HG03558 (cell line): ENCODE data around the gene CSMD2.

ENCODE experiments used
- ATAC-seq: cut with Tn5 transposase; IDR thresholded peaks from one replicate; pipeline ENCODE4 v1.9.1; 2021; ENCODE audit warnings: moderate number of reproducible peaks; ENCODE audit not compliant: unreplicated experiment; ENCODE audit errors: extremely low read depth

CSMD2 gene

DNA sequence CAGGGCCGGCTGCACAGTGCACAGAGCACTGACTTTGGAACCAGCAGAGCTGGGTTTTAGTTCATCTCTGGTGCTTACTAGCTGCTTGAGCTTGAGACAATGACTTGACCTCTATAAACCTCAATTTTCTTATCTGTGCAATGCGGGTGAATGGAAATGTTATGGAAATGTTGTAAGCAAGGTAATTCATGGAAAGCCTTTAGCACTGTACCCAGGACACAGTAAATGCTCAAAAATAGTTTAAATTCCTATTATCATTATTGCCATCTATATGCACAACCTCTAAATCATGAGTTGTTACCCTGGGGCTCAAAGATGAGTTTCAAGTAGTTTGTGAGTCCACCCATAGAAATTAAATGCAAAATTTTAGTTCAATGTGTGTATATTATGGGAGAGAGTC lies 99.5 kb downstream of the CSMD2 start:
- ATAC-seq = no peak

DNA sequence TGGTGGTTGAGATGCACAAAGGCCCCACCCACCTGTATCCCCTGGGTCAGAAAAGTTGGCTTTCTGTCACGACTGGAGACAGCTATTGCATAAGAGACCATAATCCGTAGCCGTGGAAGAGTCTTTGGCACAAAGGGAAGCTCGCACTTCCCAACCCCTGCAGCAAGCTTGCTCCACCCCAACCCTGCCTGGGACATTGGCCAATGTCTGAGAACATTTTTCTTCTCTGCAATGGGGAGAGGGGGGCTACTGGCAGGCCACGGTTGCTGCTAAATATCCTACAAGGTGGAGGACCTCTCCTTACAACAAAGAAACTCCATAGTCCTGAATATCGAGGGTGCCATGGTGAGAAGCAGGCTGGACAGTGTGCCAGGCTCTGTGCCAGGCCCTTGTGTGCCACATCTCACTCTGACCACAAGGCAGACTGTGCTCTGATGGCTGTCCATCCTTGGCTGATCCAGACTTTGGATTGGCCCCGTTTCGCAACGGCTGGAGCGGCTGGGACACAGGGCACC lies 104.1 kb downstream of the CSMD2 start:
- ATAC-seq = no peak

DNA sequence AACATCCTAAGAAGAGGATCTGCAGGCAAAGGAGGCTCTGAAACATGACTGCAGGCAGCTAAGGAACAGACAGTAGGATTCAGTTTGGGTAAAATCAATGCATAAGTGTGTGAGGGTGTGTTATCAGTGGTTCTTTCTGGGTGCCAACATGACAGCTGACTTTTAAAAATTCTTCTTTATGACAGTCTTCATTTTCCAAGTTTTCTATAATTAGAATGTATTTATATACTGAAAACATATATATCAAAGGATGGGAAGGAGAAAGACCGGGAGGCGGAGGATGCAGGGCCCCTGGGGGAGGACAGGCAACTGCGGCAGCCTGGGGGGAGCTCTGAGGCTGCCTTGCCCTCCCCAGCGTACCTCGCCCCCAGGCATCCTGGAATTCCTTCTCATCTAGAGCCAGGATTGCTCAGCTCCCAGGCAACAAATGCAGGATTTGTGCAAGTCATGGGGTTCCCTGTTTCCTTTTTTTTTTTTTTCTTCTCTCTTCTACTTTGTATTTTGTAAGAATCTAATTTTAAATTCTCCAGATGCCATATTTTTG lies 104.8 kb downstream of the CSMD2 start:
- no peak for ATAC-seq

DNA sequence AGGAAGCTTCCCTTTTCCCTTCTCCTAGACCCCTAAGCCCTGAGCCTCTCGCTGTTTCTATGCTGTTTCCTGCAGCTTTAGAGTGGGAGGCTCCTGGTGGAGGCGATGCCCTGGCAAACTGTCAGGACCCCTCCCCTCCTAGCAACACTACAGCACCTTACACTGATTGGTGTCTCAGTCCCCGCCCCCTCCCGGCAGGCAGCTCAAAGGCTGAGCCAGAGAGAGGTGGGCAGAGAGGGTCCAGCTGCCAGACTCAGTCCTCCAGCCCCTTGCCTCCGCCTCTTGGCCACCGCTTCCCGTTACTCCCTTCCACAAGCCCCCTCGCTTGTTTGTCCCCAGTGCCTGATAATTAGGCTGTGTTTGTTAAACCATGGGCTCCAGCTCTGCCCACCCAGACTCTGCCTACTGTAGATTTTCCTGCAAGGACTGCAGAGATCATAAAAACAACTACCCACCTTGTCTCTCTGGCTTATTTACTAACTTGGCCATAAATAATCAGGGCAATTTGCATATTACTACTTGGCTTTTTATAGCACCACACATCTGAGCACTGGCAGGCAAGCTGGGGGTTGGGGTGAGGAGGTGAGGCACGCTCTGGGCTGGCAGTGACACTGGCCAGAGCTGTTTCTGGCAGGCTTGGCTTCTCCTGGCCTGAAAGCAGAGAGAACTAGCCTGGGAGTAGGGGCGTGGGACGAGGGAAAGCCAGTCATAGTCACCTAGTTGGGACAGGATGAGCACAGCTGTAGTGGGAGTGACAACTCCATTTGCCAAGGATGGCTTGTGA lies 107.5 kb downstream of the CSMD2 start:
- no peak for ATAC-seq

DNA sequence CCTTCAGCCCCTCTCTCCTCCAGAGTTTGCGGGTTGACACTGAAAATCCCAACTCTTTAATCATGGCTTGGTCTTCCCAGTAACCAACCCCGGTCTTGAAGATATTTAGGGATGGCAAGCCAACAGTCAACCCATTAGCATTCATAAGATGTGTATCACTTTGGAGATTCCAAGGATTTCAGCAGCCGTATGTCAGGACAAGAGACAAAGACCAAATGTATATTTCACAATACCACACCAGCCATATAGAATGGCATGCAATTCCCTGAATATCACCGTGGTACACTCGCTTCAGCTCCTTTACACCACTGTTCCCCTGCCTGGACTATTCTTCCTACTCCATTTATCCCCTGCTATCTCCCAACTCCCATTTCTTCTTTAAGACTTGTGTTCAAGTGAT lies 109.2 kb downstream of the CSMD2 start:
- ATAC-seq = no peak

DNA sequence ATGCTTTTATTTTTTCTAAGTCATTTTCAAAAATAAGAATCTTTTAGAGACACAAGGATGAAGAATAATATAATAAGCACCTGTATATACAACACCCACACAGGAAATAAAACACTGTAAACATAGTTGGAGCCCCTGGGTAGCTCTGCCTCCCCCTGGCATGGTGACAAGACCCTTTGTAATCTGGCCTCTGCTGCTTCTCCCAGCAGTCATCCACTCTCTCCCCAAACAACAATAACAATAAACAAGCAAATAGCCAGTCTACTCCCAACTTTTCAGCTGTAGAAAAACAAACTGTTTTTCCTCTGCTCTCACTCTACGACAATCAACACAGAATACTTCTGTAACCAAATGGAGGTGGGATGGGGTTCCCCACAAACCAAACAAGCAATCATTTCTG lies 110.1 kb downstream of the CSMD2 start:
- ATAC-seq = no peak

DNA sequence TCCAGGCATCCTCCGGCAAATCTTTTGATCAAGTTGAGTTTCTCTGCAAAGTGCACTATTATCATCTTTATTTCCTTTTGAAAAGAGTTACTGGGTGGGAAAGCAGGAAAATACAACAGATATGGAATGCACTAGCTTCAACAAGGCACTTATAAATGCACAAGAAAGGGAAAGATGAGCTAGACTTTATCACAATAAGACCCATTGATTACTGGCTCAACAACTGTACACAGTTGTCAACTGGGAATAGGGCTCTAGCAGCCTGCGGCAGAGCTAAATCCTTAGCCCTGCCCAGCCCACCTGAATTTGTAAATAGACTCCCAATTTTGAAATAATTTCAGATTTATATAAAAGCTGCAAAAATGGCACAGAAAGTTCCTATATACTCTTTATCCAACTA lies 111.4 kb downstream of the CSMD2 start:
- ATAC-seq = no peak

DNA sequence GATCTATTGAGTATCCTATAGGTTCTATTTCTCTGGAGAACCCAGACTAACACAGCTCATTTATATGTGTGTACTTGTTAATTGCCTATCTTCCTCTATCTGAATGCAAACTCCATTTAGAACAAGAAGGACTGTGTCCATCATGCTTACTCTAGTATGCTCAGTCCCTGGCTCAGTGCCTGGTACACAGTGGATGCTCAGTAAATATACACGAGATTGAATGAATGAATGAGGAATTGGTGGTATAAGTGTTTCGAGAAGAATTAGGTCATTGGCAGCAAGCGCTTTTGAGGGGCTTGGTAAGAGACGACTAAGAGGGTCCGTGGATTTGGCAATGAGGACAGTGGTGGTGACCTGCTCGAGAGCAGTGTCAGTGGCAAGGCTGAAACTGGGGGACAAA lies 112.5 kb downstream of the CSMD2 start:
- ATAC-seq = no peak

DNA sequence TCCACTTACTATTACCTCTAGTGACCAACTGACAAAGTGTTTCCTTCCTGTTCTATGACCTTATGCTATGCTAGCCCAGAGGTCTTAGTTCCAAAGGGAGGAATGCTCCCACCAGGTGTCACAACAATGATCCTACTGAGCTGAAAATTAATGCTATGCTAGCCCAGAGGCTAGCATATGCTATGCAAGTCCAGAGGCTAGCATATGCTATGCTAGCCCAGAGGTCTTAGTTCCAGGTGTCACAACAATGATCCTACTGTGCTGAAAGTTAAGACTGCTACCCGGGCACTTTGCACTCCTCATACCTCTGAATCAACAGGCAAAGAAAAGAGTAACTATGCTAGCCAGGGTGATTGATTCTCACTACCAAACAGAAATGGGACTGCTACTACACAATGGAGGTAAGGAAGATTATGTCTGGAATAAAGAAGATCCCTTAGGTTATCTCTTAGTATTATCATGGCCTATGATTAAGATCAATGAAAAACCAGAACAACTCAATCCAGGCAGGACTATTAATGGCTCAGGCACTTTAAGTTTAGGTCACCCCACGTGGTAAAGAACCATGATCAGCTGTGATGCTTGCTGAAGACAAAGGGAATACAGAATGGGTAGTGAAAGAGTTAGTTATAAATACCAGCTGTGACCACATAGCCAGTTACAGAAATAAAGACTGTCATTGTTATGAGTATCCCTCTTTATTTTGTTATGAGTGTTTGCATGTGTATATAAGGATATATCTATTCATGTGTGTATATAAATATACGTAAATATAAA lies 114.1 kb downstream of the CSMD2 start:
- no peak for ATAC-seq

DNA sequence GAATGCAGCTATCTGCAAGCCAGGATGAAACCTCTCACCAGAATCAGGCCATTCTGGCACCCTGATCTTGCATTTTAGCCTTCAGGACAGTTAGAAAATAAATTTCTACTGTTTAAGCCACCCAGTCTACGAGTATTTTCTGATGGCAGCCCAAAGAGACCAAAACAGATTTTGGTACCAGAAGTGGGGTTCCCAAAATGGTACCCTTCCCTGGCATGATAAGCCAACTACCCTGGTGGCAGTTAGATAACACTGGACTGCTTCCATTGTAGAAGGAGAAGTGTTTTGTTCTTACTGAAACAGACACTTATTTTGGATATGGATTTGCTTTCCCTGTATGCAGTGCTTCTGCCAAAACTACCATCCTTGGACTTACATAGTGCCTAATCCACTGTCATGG lies 115.0 kb downstream of the CSMD2 start:
- ATAC-seq = no peak

DNA sequence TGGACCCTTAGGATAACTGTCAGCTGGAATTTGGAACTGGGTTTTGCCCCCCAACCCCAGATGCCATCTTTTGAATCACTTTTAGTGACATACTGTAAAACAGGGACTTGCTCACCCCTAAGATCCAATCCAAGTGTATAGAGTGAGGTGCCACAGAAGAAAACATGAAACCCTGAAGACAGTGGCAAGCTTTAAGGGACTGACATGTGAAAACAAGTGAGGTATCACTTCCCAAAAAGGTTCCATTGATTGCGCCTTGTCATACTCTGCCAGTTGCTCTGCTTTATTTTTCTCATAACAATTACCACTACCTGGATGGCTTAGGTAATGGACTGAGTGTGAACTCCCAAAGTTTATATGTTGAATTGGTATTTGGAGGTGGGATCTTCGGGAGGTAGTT lies 115.6 kb downstream of the CSMD2 start:
- no peak for ATAC-seq

DNA sequence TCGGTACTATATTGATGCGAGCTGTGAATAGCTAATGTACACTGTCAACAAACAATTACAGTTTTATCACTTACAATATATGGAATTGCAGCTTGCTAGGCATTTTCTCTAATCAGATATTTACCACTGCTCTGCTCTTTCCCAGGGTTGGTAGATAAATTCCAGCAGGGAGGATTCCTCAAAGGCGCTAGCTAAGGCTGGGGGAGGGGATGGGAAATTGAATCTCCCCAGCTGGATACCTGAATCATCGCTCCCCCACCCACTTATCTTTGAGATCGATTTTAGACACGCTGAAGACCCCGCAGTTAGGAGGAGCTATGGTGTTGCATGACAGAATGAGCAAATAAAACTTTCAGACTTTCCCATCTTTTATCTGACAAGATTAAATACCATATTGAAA lies 127.2 kb downstream of the CSMD2 start:
- no peak for ATAC-seq

DNA sequence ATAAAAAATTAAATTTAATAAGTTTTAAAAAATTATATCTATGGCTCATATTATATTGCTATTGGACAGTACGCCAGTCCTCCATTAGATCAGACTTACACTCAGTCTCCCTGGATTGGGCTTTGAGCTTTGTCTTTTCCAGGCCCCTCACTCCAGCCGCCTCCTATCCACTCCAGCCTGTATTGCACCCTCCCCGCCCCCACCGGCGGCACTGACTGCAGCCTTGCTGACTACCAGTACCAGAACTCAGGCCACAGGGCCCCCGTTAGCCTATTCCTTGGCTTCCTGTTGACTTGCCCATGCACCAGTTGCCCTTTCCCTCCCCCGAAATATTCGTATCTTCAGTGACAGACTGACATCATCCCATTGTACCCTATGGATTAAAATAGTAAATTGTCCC lies 127.9 kb downstream of the CSMD2 start:
- ATAC-seq = no peak

DNA sequence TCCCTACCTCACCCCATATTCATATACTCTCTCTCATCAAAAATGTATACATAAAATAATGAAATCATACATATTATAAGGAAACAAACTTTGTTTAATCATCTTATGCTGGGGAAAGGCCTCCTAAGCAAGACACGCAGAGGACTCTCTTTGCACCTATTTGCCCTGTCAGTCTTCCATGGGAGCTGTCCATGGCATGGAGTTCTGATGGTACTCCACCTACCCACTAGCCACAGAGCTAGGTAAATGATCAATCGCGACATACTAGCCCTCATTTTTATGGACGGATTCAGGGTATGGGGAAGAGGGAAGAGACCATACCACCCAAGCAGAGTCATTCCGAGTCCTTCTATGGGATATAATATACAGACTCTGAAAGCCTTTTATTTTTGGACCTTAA lies 131.0 kb downstream of the CSMD2 start:
- ATAC-seq = no peak

DNA sequence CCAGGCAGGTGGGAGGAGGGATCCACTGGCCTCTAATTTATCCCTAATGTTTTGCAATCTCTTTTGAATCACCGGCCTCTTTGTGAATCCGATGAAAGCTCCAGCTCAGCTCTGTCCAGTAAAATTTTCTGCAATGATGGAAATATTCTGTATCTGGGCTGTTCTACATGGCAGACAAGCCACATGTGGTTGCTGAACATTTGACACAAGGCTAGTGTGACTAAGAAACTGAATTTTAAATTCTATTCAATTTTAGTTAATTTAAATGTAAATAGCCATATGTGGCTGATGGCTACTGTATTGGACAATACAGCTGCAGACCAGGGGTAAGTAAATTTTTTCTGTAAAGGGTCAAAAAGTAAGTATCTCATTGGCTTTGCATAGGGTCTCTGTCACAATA lies 135.1 kb downstream of the CSMD2 start:
- ATAC-seq = no peak

DNA sequence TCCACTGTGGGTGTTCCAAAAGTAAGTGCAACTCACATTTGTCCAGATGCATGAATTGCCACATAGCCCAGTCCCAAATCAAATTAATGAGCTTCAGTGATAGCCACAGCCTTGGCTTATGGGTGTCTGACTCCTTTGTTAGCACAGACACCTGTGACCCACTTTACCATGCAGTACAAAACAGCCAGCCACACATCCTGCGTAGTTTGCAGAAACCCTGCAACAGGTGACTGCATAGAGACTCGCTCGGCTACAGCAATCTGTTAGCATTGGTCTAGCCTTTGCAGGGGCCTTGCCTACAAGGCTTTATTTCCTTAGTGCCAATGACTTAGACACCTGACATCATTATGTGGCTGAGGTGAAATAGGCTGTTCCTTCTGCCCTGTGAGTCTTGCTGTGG lies 135.5 kb downstream of the CSMD2 start:
- ATAC-seq = no peak

DNA sequence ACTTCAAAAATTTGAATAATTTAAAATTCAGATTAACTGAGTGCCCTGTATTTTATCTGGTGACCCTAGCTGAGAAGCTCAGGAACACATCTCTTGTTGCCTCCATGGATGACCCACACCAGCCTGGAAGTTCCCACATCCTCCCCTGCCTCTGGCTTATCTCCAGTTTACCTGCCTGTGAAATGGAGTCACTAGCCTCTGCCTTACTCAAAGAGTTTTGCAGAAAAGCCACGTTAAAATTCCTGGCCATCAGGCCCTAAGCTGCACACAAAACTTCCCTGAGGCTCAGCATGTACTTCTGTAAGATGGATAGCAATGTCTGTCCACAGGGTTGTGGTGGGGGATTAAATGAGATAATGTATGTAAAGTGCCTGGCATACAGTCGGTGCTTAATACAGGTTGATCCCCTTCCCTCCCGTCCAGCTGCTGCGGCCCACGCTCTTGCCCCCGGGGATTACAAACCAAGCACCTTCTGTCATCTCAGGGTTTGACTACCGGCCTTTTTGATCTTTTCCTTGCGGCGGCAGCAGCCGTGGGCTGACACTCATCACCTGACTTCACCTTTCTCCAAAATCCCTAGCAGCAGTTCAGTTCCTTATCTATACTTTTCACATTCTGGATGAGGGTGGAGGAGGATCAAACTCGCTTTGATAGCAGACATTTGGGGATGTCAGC lies 136.5 kb downstream of the CSMD2 start:
- no peak for ATAC-seq

DNA sequence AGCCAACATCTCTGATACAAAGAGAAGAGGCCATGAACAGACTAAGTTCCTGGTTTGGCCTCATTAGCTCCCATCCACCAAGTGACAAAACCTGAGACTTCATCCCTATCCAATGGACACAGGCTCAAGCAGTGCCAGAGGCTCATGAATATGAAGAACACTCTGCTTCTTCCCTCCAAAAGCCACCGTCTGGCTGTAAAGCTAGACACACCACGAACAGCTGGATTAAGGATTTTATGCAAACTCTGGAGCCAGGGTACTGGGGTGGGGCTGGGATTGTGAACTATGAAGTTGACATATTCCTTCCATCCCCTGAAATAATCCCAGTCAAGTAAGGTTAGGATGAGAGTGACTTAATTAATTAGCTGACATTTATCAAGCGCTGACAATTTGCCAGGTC lies 139.4 kb downstream of the CSMD2 start:
- no peak for ATAC-seq

DNA sequence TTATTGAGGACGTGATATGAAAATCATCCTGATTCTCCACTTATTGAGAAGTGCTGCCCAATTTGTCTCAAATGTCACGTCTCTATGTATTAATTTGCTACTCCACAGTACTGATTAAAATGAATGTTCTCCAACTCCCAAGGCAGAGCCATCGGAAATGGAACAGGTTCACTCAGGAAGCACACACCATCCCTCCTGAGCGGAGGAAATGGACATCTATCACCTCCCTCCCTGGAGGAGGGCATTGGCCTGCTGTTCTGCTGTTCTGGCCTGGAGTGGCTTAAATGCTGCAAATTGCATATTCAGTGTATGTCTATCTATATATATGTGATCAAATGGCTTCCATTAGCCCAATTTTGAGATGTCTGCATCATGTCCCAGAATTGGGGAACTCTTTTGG lies 140.5 kb downstream of the CSMD2 start:
- no peak for ATAC-seq

DNA sequence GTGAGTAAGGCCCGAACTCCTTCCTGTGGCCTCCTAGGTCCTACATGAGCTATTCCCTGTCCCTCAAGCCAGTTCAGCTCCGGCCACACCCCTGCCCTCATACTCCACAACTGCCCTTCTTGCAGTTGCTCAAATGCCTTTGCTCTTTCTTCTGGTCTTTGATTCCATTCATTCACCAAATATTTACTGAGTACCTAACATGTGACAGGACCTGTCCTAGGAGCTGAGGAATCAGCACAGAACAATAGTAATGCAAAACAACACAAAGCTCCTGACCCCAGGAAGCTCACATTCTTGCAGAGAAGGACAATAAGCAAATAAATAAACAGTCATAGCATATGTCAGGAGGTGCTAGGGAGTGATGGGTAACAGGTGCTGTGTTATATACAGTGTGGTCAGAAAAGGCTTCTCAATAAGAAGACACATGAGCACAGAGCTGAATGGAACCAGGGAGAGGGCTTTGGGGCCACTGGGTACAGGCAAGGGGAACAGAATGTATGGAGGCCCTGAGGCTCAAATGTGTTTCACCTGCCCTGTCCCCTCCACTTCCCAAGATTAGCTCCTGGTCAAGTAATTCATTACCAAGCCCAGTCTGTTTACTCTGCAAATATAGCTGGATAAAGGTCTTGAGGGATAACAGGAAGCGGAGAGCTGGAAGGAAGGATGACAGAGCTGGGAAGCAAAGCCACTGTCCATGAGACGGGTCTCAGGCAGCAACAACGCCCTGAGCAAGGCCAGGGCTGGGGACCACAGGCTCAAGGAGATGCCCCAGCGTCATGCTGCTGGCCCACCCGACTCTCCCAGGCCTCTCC lies 145.1 kb downstream of the CSMD2 start:
- ATAC-seq = no peak
